OCI-LY7 (cell line): ENCODE measurements around the gene ANO3. TPM values are rescaled to one million over a fixed set of nuclear protein-coding genes. Genes with fewer than 3 reads are reported as not detected.

Experiments
- BruUV-seq: library from RNA; stranded (reverse); fragments of 400-500 nt; replicated peaks from 2 replicates; lab custom pipeline; 2021; lab: Mats Ljungman, UMichigan
- CTCF ChIA-PET: fragments of 300-600 bp; sonication (Branson Sonifier 250); formaldehyde crosslinking; loops from one replicate; lab custom pipeline; 2022; ENCODE audit warnings: antibody characterized with exemption; ENCODE audit not compliant: unreplicated experiment; lab: Charles Lee
- POLR2A ChIA-PET: fragments of 300-600 bp; sonication (Branson Sonifier 250); formaldehyde crosslinking; loops from one replicate; lab custom pipeline; 2022; ENCODE audit warnings: antibody characterized with exemption; lab: Charles Lee
- DNase-seq: peaks from one replicate; pipeline ENCODE4 v3.0.0-alpha.2; 2015; ENCODE audit warnings: low spot score
- H2AFZ ChIP-seq: fragments of 200-600 bp; sonication (generic), shearing (Covaris generic); 2 replicates; pipeline ENCODE4 v1.6.1; 2014; ENCODE audit warnings: mild to moderate bottlenecking, antibody characterized with exemption, low read length, moderate library complexity
- H3K27ac ChIP-seq: fragments of 200-600 bp; sonication (generic); 2 replicates; pipeline ENCODE4 v1.5.1; 2014; ENCODE audit warnings: mixed run types, low read depth, mild to moderate bottlenecking, moderate library complexity, low read length, inconsistent platforms; ENCODE audit not compliant: poor library complexity, severe bottlenecking
- H3K36me3 ChIP-seq: fragments of 200-600 bp; sonication (generic); 2 replicates; pipeline ENCODE4 v1.6.1; 2014; ENCODE audit warnings: mild to moderate bottlenecking, antibody characterized with exemption, low read length, moderate library complexity, mixed read lengths; ENCODE audit not compliant: insufficient read depth
- H3K4me1 ChIP-seq: fragments of 200-600 bp; sonication (generic); 2 replicates; pipeline ENCODE4 v1.5.1; 2014; ENCODE audit warnings: mild to moderate bottlenecking, low read length; ENCODE audit not compliant: insufficient read depth, poor library complexity, severe bottlenecking
- H3K4me2 ChIP-seq: fragments of 200-600 bp; sonication (generic); 2 replicates; pipeline ENCODE4 v1.6.1; 2014; ENCODE audit warnings: mild to moderate bottlenecking, low read length
- H3K4me3 ChIP-seq: fragments of 200-600 bp; sonication (generic); 2 replicates; pipeline ENCODE4 v1.5.1; 2014; ENCODE audit warnings: mild to moderate bottlenecking, low read depth, low read length; ENCODE audit not compliant: poor library complexity, severe bottlenecking
- H3K79me2 ChIP-seq: fragments of 200-600 bp; sonication (generic); 2 replicates; pipeline ENCODE4 v1.6.1; 2016; ENCODE audit warnings: low read depth, mild to moderate bottlenecking, low read length, moderate library complexity, mixed read lengths; ENCODE audit not compliant: insufficient read depth
- H3K9me2 ChIP-seq: fragments of 200-600 bp; sonication (generic); 2 replicates; pipeline ENCODE4 v1.6.1; 2016; ENCODE audit warnings: mild to moderate bottlenecking, low read length, mixed read lengths; ENCODE audit not compliant: insufficient read depth
- H3K9me3 ChIP-seq: fragments of 200-600 bp; sonication (generic); 2 replicates; pipeline ENCODE4 v1.6.1; 2014; ENCODE audit warnings: mild to moderate bottlenecking, mixed run types, low read length, mixed read lengths
- H4K20me1 ChIP-seq: fragments of 200-600 bp; sonication (generic); 2 replicates; pipeline ENCODE4 v1.6.1; 2014; ENCODE audit warnings: mild to moderate bottlenecking, antibody characterized with exemption, low read length, moderate library complexity, mixed read lengths; ENCODE audit not compliant: insufficient read depth
- CTCF ChIP-seq: fragments of 200-600 bp; sonication (generic); conservative IDR thresholded peaks from 2 replicates; pipeline ENCODE4 v1.5.1; 2014; ENCODE audit warnings: mild to moderate bottlenecking, antibody characterized with exemption, low read length, moderate library complexity, mixed read lengths
- EZH2phosphoT487 ChIP-seq: fragments of 200-600 bp; sonication (generic); IDR thresholded peaks from 2 replicates; pipeline ENCODE4 v1.6.1; 2018; ENCODE audit warnings: low read depth, borderline replicate concordance, mild to moderate bottlenecking, mixed run types, antibody characterized with exemption, low read length, moderate library complexity, mixed read lengths
- intact Hi-C: fragments of 100-400 bp; cut with micrococcal nuclease; formaldehyde crosslinking; loops from one replicate; pipeline ENCODE4 v1.10.0; 2022; ENCODE audit not compliant: unreplicated experiment
- total RNA-seq, 2 experiments: library from RNA; depleted of rRNA in 1 of 2; stranded (reverse); fragments of >200 nt in 1 of 2; shearing (Covaris generic) in 1 of 2; gene quantifications; 2 replicates each; pipeline ENCODE4 v1.2.3, GENCODE V29; 2014 to 2022

The ANO3 gene
- total RNA-seq, 2 experiments from 2014 or later, result 0.03 TPM; not detected in 1

- peak; percentile 60 for DNase-seq
- H4K20me1 ChIP-seq, result no peaks in the 10 kb centered on the region
- H3K9me3 ChIP-seq, result no peaks in the 10 kb centered on the region
- H3K79me2 ChIP-seq, result no peaks in the 10 kb centered on the region
- no peak overlapping the region for H3K4me3 ChIP-seq
- H2AFZ ChIP-seq, result no peak overlapping the region
- no peak overlapping the region for H3K27ac ChIP-seq
- H3K9me2 ChIP-seq, result no peaks in the 10 kb centered on the region
- TF ChIP-seq EZH2phosphoT487 (no peak), CTCF (peak; percentile 88)
- H3K36me3 ChIP-seq, result no peaks in the 10 kb centered on the region
- ChIA-PET POLR2A (no interaction called here), CTCF (no interaction called here)
- H3K4me2 ChIP-seq, result no peak overlapping the region
- no peaks in the 10 kb centered on the region for H3K4me1 ChIP-seq
- intact Hi-C loops, result loop anchor here (1.0 to 5.0 kb wide), 3 partner anchors 128 to 363 kb away; no protein-coding TSS in a partner anchor
- no TSS peak for BruUV-seq
These were observed 318.0 kb downstream of the ANO3 start for GRCh38 chr11:26649884-26650283.

GRCh38 chr11:26651916-26652315 is 320.0 kb downstream of the ANO3 start:
- Histone ChIP-seq H4K20me1 (no peaks in the 10 kb centered on the region), H3K4me2 (no peak overlapping the region), H3K36me3 (no peaks in the 10 kb centered on the region), H3K79me2 (no peaks in the 10 kb centered on the region), H2AFZ (no peak overlapping the region), H3K4me1 (no peaks in the 10 kb centered on the region), H3K27ac (no peak overlapping the region), H3K9me3 (no peaks in the 10 kb centered on the region), H3K4me3 (no peak overlapping the region), H3K9me2 (no peaks in the 10 kb centered on the region)
- no peak for DNase-seq
- CTCF ChIA-PET, result no interaction called here
- intact Hi-C loops, result loop anchor here (5.0 kb wide), 2 partner anchors 130 to 365 kb away; no protein-coding TSS in a partner anchor
- TF ChIP-seq EZH2phosphoT487, result no peak
- no peak for TF ChIP-seq CTCF
- no TSS peak for BruUV-seq
- POLR2A ChIA-PET, result interaction anchor here (0.5 to 1.0 kb wide), 2 partner anchors 16 to 177 kb away, joined by 3 read pairs; no protein-coding TSS in a partner anchor

- ChIA-PET POLR2A (no interaction called here), CTCF (no interaction called here)
- BruUV-seq, result no TSS peak
- no peaks in the 10 kb centered on the region for H3K9me2 ChIP-seq
- H3K27ac ChIP-seq, result no peak overlapping the region
- no peak overlapping the region for H2AFZ ChIP-seq
- TF ChIP-seq CTCF (no peak), EZH2phosphoT487 (no peak)
- H3K79me2 ChIP-seq, result no peaks in the 10 kb centered on the region
- no peaks in the 10 kb centered on the region for H3K4me1 ChIP-seq
- intact Hi-C loops, result no loop called here
- H4K20me1 ChIP-seq, result no peaks in the 10 kb centered on the region
- H3K9me3 ChIP-seq, result no peaks in the 10 kb centered on the region
- no peak for DNase-seq
- no peaks in the 10 kb centered on the region for H3K36me3 ChIP-seq
- H3K4me3 ChIP-seq, result no peak overlapping the region
- no peak overlapping the region for H3K4me2 ChIP-seq
These were observed 323.4 kb downstream of the ANO3 start for GRCh38 chr11:26655287-26655686.
